CD4-positive, alpha-beta memory T cell (primary cell): ENCODE measurements around the gene NEGR1. TPM values are rescaled to one million over a fixed set of nuclear protein-coding genes. Genes with fewer than 3 reads are reported as not detected.

ENCODE experiments used
- CTCF ChIA-PET: fragments of 350-600 bp; sonication (Branson Sonifier 250); formaldehyde crosslinking; loops from one replicate; lab custom pipeline; 2021; ENCODE audit warnings: inconsistent platforms; ENCODE audit not compliant: partially characterized antibody; lab: Charles Lee
- POLR2A ChIA-PET: fragments of 350-600 bp; sonication (Branson Sonifier 250); formaldehyde crosslinking; loops from one replicate; lab custom pipeline; 2021; ENCODE audit not compliant: partially characterized antibody; lab: Charles Lee
- DNase-seq, 5 donors: peaks; one replicate each; pipeline versions ENCODE4 v3.0.0 to v3.0.0-alpha.2; 2020 to 2022; ENCODE audit warnings: mixed read lengths in 1 of 5
- H3K27ac ChIP-seq: one replicate; pipeline ENCODE4 v1.7.0; 2013; ENCODE audit warnings: low read depth, low read length
- H3K27me3 ChIP-seq: 2 replicates; pipeline ENCODE4 v1.7.0; 2013; ENCODE audit warnings: mild to moderate bottlenecking, low read length, moderate library complexity; ENCODE audit not compliant: insufficient read depth
- H3K36me3 ChIP-seq: 2 replicates; pipeline ENCODE4 v1.7.0; 2013; ENCODE audit warnings: mild to moderate bottlenecking, low read length, moderate library complexity; ENCODE audit not compliant: insufficient read depth
- H3K4me1 ChIP-seq: 2 replicates; pipeline ENCODE4 v1.7.0; 2013; ENCODE audit warnings: mild to moderate bottlenecking, low read length, moderate library complexity; ENCODE audit not compliant: insufficient read depth
- H3K4me3 ChIP-seq, 2 donors: one replicate each; pipeline ENCODE4 v1.7.0; 2013; ENCODE audit warnings: low read length in 2 of 2, mild to moderate bottlenecking in 1 of 2
- H3K9me3 ChIP-seq, 2 donors: one replicate each; pipeline ENCODE4 v1.7.0; 2013; ENCODE audit warnings: low read length in 2 of 2, control low read depth in 1 of 2; ENCODE audit not compliant: control insufficient read depth in 1 of 2
- H3K27ac Mint-ChIP-seq, 7 donors: one replicate each; pipeline ENCODE4 v1.8.0; 2020 to 2021; ENCODE audit warnings: mixed read lengths in 7 of 7, mild to moderate bottlenecking in 6 of 7, inconsistent platforms in 3 of 7, moderate library complexity in 3 of 7
- H3K27me3 Mint-ChIP-seq, 2 donors: one replicate each; pipeline ENCODE4 v1.8.0; 2020 to 2021; ENCODE audit warnings: mixed read lengths in 2 of 2
- H3K36me3 Mint-ChIP-seq, 2 donors: one replicate each; pipeline ENCODE4 v1.8.0; 2020 to 2021; ENCODE audit warnings: mixed read lengths in 2 of 2, inconsistent platforms in 1 of 2, mild to moderate bottlenecking in 1 of 2
- H3K4me1 Mint-ChIP-seq, 4 donors: one replicate each; pipeline ENCODE4 v1.8.0; 2020 to 2021; ENCODE audit warnings: mixed read lengths in 4 of 4, mild to moderate bottlenecking in 1 of 4
- H3K4me3 Mint-ChIP-seq, 8 donors: one replicate each; pipeline ENCODE4 v1.8.0; 2020 to 2021; ENCODE audit warnings: mixed read lengths in 8 of 8, mild to moderate bottlenecking in 7 of 8, moderate library complexity in 6 of 8, inconsistent platforms in 3 of 8
- H3K9me3 Mint-ChIP-seq, 8 donors: one replicate each; pipeline ENCODE4 v1.8.0; 2020 to 2021; ENCODE audit warnings: mixed read lengths in 8 of 8, mild to moderate bottlenecking in 5 of 8, inconsistent platforms in 3 of 8, moderate library complexity in 1 of 8
- intact Hi-C: fragments of 100-400 bp; cut with micrococcal nuclease; formaldehyde crosslinking; loops from one replicate; pipeline ENCODE4 v1.15.1; 2023
- polyA plus RNA-seq, 2 donors: library from polyadenylated mRNA; unstranded; fragments of 300-500 nt; fragmentation: Illumina TruSeq; gene quantifications; one replicate each; pipeline ENCODE4 v1.2.3, GENCODE V29; 2021
- total RNA-seq, 2 experiments: library from RNA; stranded (reverse); gene quantifications; one replicate each; pipeline ENCODE4 v1.2.3, GENCODE V29; 2021

Gene NEGR1
- total and polyA plus RNA-seq, 4 experiments from 2014 or later = not detected

DNA sequence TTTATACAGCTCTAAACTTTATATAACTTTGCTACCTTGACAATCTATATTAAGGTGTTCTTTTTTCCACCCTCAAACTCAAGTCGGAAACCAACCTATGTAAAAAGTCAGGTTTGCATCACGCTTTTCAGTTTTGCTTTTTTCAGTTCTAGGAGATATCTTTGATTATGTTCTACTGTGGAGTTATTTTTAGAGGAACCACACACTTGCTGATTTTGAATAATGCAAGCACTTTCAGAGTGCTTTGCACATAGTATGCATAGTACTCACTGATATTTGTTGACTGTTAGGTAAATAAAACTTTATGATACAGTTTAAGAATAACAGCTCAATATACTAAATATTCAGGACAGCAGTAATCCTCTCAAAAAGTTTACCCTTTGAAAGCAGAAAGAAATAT is 637.3 kb downstream of the NEGR1 start:
- Histone ChIP-seq H3K9me3 (no peaks in the 10 kb centered on the region), H3K36me3 (no peaks in the 10 kb centered on the region), H3K27me3 (no peaks in the 10 kb centered on the region), H3K27ac (no peak overlapping the region), H3K4me1 (no peaks in the 10 kb centered on the region), H3K4me3 (no peak overlapping the region)
- ChIA-PET POLR2A (no interaction called here), CTCF (no interaction called here)
- no peaks in the 10 kb centered on the region for H3K36me3 Mint-ChIP-seq
- H3K9me3 Mint-ChIP-seq = peaks cover 0 to 4% (median 2%) of the 10 kb centered on the region in 8 donors
- DNase-seq = no peak
- intact Hi-C loops = no loop called here
- no peak overlapping the region for H3K4me3 Mint-ChIP-seq
- no peaks in the 10 kb centered on the region for H3K4me1 Mint-ChIP-seq
- H3K27me3 Mint-ChIP-seq = no peaks in the 10 kb centered on the region
- no peak overlapping the region for H3K27ac Mint-ChIP-seq

DNA sequence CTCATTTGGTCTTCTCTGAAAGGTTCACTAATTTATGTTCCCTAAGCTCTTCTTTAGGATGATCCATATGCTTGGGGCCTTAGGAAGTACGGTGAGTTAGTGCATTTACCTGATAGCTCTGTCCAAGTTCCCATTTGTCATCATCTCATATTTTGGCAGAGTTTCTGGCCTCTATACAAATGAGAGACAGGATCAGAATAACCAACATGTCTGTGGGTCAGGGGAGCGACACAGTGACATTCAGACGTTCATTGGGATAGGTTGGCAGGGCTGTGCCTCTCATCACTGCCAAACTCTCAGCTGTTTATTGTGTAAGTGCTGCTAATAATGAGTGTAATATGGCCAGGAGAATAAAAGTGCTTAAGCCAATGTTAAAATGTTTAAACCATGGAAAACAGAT is 640.4 kb downstream of the NEGR1 start:
- Histone ChIP-seq H3K4me1 (no peaks in the 10 kb centered on the region), H3K27me3 (no peaks in the 10 kb centered on the region), H3K9me3 (no peaks in the 10 kb centered on the region), H3K36me3 (no peaks in the 10 kb centered on the region), H3K4me3 (no peak overlapping the region), H3K27ac (no peak overlapping the region)
- H3K4me1 Mint-ChIP-seq = no peaks in the 10 kb centered on the region
- no peaks in the 10 kb centered on the region for H3K27me3 Mint-ChIP-seq
- H3K4me3 Mint-ChIP-seq = no peak overlapping the region
- intact Hi-C loops = no loop called here
- H3K27ac Mint-ChIP-seq = no peak overlapping the region
- POLR2A ChIA-PET = no interaction called here
- H3K9me3 Mint-ChIP-seq = peaks cover 0 to 7% (median 5%) of the 10 kb centered on the region in 8 donors
- H3K36me3 Mint-ChIP-seq = no peaks in the 10 kb centered on the region
- DNase-seq = no peak
- CTCF ChIA-PET = no interaction called here

DNA sequence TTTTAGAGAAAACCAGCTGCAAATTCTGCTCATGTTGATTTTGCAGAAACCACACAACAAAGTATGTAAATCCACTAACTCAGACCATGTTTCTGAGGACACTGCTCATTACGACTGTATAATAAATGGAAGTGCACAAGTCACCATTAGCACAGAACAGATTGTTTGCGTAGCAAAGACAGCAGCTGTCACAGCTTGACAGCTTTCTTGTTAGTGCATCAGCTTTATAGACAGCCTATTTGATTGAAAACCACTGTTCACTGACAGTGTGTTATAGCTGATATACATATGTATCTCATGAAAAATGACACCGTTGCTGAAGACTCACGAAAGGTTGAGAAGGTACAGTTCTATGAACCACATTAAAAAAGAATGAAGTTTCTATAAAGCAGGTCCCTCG is 641.3 kb downstream of the NEGR1 start:
- intact Hi-C loops = no loop called here
- H3K9me3 ChIP-seq = no peaks in the 10 kb centered on the region
- Mint-ChIP-seq H3K9me3 (peaks cover 0 to 7% (median 5%) of the 10 kb centered on the region in 8 donors), H3K27me3 (no peaks in the 10 kb centered on the region), H3K36me3 (no peaks in the 10 kb centered on the region), H3K4me3 (no peak overlapping the region), H3K27ac (no peak overlapping the region), H3K4me1 (no peaks in the 10 kb centered on the region)
- no peaks in the 10 kb centered on the region for H3K4me1 ChIP-seq
- DNase-seq = no peak
- no peak overlapping the region for H3K4me3 ChIP-seq
- no peaks in the 10 kb centered on the region for H3K36me3 ChIP-seq
- ChIA-PET POLR2A (no interaction called here), CTCF (no interaction called here)
- no peak overlapping the region for H3K27ac ChIP-seq
- H3K27me3 ChIP-seq = no peaks in the 10 kb centered on the region

DNA sequence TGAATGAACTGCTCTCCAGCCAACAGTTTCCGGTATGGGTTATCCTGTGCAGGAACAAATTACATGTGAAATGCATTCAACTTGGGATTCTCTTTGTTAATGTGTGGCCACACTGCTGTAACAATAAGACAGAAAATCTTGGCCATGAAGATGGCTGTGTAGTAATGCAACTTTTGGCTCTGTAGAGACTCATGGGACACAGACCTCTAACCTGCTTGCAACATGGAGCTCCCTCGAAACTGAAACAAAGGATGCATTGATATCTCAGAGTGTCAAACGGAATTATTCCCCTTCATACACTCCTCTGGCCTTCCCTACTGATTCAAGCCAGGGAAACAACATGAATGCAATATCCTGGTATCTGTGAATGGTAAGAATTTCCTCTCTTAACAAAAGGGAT is 642.2 kb downstream of the NEGR1 start:
- H3K36me3 ChIP-seq = no peaks in the 10 kb centered on the region
- Mint-ChIP-seq H3K4me3 (no peak overlapping the region), H3K27ac (no peak overlapping the region), H3K36me3 (no peaks in the 10 kb centered on the region), H3K4me1 (no peaks in the 10 kb centered on the region), H3K9me3 (peaks cover 0 to 10% (median 7%) of the 10 kb centered on the region in 8 donors), H3K27me3 (no peaks in the 10 kb centered on the region)
- H3K27me3 ChIP-seq = no peaks in the 10 kb centered on the region
- H3K4me1 ChIP-seq = no peaks in the 10 kb centered on the region
- intact Hi-C loops = no loop called here
- ChIA-PET CTCF (no interaction called here), POLR2A (no interaction called here)
- no peak overlapping the region for H3K27ac ChIP-seq
- DNase-seq = no peak
- H3K4me3 ChIP-seq = no peak overlapping the region
- no peaks in the 10 kb centered on the region for H3K9me3 ChIP-seq

DNA sequence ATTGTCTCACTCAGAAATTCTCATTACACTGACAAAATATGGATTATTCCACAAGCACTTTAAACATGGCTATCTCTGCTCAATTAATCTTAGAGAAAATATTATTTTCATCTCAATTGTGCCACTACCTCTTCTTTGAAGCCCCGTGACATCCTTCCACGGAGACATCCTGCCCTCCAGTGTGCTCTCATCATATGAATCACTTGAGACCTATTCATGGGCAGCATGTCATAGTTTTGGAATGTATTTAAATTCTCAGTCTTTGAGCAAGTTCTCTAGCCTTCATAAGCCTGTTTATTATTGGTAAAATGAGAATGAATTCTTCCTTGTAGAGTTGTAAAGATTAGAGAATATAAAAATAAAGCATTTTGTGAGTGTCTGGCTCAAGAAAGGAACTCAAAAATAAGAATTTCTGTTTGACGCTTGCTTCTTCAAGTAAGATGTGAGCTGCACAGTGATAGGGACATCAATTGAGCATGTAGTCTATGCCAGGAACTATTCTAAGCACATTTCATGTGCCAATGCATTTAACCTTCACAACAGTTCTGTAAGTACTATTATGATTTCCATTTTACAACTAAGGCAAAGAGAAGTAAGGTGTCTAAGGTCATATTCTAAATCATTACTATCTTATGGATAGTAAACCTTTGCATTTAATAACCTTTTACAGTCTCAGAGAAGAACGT is 644.1 kb downstream of the NEGR1 start:
- intact Hi-C loops = no loop called here
- Histone ChIP-seq H3K9me3 (no peaks in the 10 kb centered on the region), H3K27me3 (no peaks in the 10 kb centered on the region), H3K4me1 (no peaks in the 10 kb centered on the region), H3K4me3 (no peak overlapping the region), H3K27ac (no peak overlapping the region), H3K36me3 (no peaks in the 10 kb centered on the region)
- H3K4me3 Mint-ChIP-seq = no peak overlapping the region
- ChIA-PET POLR2A (no interaction called here), CTCF (no interaction called here)
- H3K36me3 Mint-ChIP-seq = no peaks in the 10 kb centered on the region
- H3K9me3 Mint-ChIP-seq = peaks cover 0 to 16% (median 8%) of the 10 kb centered on the region in 8 donors
- DNase-seq = no peak
- no peaks in the 10 kb centered on the region for H3K4me1 Mint-ChIP-seq
- H3K27ac Mint-ChIP-seq = no peak overlapping the region
- no peaks in the 10 kb centered on the region for H3K27me3 Mint-ChIP-seq

DNA sequence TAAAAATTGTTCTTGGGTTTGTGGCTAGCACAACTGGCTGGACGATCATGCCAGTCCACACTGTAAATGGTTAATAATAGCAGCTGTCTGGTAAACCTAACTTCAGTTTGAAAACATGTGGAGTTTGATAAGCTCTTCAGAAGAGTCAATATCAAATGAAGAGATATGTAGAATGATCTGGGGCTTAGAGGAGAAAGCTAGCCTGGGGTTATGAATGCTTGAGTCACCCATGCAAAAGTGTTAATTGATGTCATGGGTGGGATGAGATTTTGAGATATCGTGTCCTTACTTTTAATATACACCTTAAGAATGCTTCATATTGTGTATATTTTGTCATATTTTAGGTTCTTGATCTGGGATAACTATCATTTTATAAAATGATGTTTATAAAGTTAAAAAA is 646.8 kb downstream of the NEGR1 start:
- Histone ChIP-seq H3K4me3 (no peak overlapping the region), H3K27me3 (no peaks in the 10 kb centered on the region), H3K27ac (no peak overlapping the region), H3K9me3 (no peaks in the 10 kb centered on the region), H3K36me3 (no peaks in the 10 kb centered on the region), H3K4me1 (no peaks in the 10 kb centered on the region)
- no peak for DNase-seq
- ChIA-PET POLR2A (no interaction called here), CTCF (no interaction called here)
- H3K9me3 Mint-ChIP-seq = peaks cover 0 to 20% (median 5%) of the 10 kb centered on the region in 8 donors
- H3K27me3 Mint-ChIP-seq = no peaks in the 10 kb centered on the region
- H3K4me1 Mint-ChIP-seq = no peaks in the 10 kb centered on the region
- H3K27ac Mint-ChIP-seq = no peak overlapping the region
- intact Hi-C loops = no loop called here
- H3K36me3 Mint-ChIP-seq = no peaks in the 10 kb centered on the region
- no peak overlapping the region for H3K4me3 Mint-ChIP-seq

DNA sequence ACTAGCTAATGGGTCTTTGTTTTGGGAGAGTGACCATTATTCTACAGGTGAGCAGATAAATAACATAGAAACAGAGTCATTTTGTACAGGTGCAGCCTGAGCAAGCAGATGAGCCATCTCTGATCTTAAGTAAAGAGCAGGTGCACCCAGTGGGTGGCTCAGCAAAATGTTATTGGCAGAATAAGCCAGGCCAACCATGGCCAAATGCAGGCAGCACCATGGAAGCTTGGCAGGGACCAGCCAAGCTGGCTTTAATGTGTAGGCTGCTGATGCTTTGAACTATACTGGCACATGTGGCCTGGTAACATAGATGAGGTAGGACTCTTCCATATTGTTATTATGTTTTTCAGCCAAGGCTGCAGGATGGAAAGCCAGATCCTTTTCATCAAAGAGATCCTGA is 648.2 kb downstream of the NEGR1 start:
- no peak overlapping the region for H3K4me3 Mint-ChIP-seq
- H3K27me3 Mint-ChIP-seq = no peaks in the 10 kb centered on the region
- ChIA-PET CTCF (no interaction called here), POLR2A (no interaction called here)
- no peaks in the 10 kb centered on the region for H3K27me3 ChIP-seq
- no peaks in the 10 kb centered on the region for H3K4me1 Mint-ChIP-seq
- no peak overlapping the region for H3K27ac Mint-ChIP-seq
- no peak overlapping the region for H3K27ac ChIP-seq
- intact Hi-C loops = no loop called here
- DNase-seq = no peak
- H3K9me3 Mint-ChIP-seq = peaks cover 0 to 20% (median 3%) of the 10 kb centered on the region in 8 donors
- H3K9me3 ChIP-seq = no peaks in the 10 kb centered on the region
- no peak overlapping the region for H3K4me3 ChIP-seq
- no peaks in the 10 kb centered on the region for H3K36me3 Mint-ChIP-seq
- no peaks in the 10 kb centered on the region for H3K36me3 ChIP-seq
- H3K4me1 ChIP-seq = no peaks in the 10 kb centered on the region
